NCI-H1930 (cell line): ENCODE measurements around the gene LUC7L.
"Not testable (repeated sequence)": the region's sequence is repeated elsewhere in the genome, so short reads cannot be mapped to it uniquely, and the experiment has no call there.

ENCODE experiments used
- DNase-seq, 2 experiments: peaks; one replicate each; lab custom pipeline; 2025; lab: John Stamatoyannopoulos, UW

Gene LUC7L

GRCh38 chr16:164827-165538, 64.3 kb downstream of the LUC7L start:
- no peak for DNase-seq

- not testable (repeated sequence) for DNase-seq
These were observed 65.0 kb downstream of the LUC7L start for GRCh38 chr16:164134-164823.

- DNase-seq = not testable (repeated sequence)
These were observed 65.6 kb downstream of the LUC7L start for GRCh38 chr16:163696-164095.

- not testable (repeated sequence) for DNase-seq
These were observed 66.1 kb downstream of the LUC7L start for GRCh38 chr16:163139-163538.

- DNase-seq = no peak
These were observed 66.8 kb downstream of the LUC7L start for GRCh38 chr16:162271-162991.

- DNase-seq = no peak
These were observed 68.5 kb downstream of the LUC7L start for GRCh38 chr16:160691-161190.

- DNase-seq = not testable (repeated sequence)
These were observed 69.0 kb downstream of the LUC7L start for GRCh38 chr16:160242-160641.

- DNase-seq = no peak
These were observed 70.0 kb downstream of the LUC7L start for GRCh38 chr16:159136-159849.

- no peak for DNase-seq
These were observed 74.2 kb downstream of the LUC7L start for GRCh38 chr16:155031-155398.

GRCh38 chr16:154217-155030, 74.8 kb downstream of the LUC7L start:
- peak; percentile 48 to 51 for DNase-seq

- not testable (repeated sequence) for DNase-seq
These were observed 75.6 kb downstream of the LUC7L start for GRCh38 chr16:153550-154216.

- not testable (repeated sequence) for DNase-seq
These were observed 76.1 kb downstream of the LUC7L start for GRCh38 chr16:153129-153521.

GRCh38 chr16:152141-153128, 76.8 kb downstream of the LUC7L start, which contains the start of gene HBZ:
TSS of gene HBZ (plus strand) at chr16:152644. CDS start at chr16:152910, 266 bp downstream.
- DNase-seq = no peak

GRCh38 chr16:149024-149660, 80.1 kb downstream of the LUC7L start:
- no peak for DNase-seq

- DNase-seq = no peak
These were observed 82.6 kb downstream of the LUC7L start for GRCh38 chr16:146646-147045.

- no peak for DNase-seq
These were observed 84.4 kb downstream of the LUC7L start for GRCh38 chr16:144797-145252.

GRCh38 chr16:143456-143855, 85.8 kb downstream of the LUC7L start:
- DNase-seq = no peak

GRCh38 chr16:143047-143446, 86.2 kb downstream of the LUC7L start:
- no peak for DNase-seq
